ENCODE results near the gene EFNA1. TPM values are rescaled to one million over a fixed set of nuclear protein-coding genes. Genes with fewer than 3 reads are reported as not detected.
A peak's percentile ranks its signal among the peaks of the same experiment; 100 is the strongest.

Gene EFNA1, protein sequence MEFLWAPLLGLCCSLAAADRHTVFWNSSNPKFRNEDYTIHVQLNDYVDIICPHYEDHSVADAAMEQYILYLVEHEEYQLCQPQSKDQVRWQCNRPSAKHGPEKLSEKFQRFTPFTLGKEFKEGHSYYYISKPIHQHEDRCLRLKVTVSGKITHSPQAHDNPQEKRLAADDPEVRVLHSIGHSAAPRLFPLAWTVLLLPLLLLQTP
- 178 TPM for total RNA-seq
- long read RNA-seq, transcript EFNA1-205 (4 exons, 719 nt): minor isoform, 5 of 291 reads
- long read RNA-seq, transcript EFNA1-201 (4 exons, 1,444 nt): minor isoform, 13 of 291 reads
- long read RNA-seq, transcript EFNA1-202 (5 exons, 1,926 nt): major isoform, 250 of 291 reads
- long read RNA-seq, partial matches to known transcripts: 5 of 291 reads
- long read RNA-seq, other reads (novel, unspliced or antisense): 17 of 291 reads

GRCh38 chr1:155127105-155127966 is at the start of gene EFNA1:
EFNA1 (plus strand) TSS chr1:155127876; CDS start chr1:155127978, 102 bp downstream.
- Histone ChIP-seq H3K4me1 (peaks cover 33% of the 10 kb centered on the region), H3K9me3 (no peaks in the 10 kb centered on the region), H3K27ac (peak within 1 kb of the TSS; percentile 87), H3K4me3 (peak within 1 kb of the TSS; percentile 64), H3K36me3 (peaks cover 11% of the 10 kb centered on the region), H3K27me3 (peaks cover 10% of the 10 kb centered on the region)
- DNase-seq (peak; percentile 91), ATAC-seq (peak; percentile 66)
- intact Hi-C loops (cut with DNase I): loop anchor here (5.0 kb wide), 1 partner anchor 35 kb away; no protein-coding TSS in a partner anchor
- TF ChIP-seq, protein P1, sequence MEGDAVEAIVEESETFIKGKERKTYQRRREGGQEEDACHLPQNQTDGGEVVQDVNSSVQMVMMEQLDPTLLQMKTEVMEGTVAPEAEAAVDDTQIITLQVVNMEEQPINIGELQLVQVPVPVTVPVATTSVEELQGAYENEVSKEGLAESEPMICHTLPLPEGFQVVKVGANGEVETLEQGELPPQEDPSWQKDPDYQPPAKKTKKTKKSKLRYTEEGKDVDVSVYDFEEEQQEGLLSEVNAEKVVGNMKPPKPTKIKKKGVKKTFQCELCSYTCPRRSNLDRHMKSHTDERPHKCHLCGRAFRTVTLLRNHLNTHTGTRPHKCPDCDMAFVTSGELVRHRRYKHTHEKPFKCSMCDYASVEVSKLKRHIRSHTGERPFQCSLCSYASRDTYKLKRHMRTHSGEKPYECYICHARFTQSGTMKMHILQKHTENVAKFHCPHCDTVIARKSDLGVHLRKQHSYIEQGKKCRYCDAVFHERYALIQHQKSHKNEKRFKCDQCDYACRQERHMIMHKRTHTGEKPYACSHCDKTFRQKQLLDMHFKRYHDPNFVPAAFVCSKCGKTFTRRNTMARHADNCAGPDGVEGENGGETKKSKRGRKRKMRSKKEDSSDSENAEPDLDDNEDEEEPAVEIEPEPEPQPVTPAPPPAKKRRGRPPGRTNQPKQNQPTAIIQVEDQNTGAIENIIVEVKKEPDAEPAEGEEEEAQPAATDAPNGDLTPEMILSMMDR (IDR thresholded peaks at IDR 0.05): no peak

DNA sequence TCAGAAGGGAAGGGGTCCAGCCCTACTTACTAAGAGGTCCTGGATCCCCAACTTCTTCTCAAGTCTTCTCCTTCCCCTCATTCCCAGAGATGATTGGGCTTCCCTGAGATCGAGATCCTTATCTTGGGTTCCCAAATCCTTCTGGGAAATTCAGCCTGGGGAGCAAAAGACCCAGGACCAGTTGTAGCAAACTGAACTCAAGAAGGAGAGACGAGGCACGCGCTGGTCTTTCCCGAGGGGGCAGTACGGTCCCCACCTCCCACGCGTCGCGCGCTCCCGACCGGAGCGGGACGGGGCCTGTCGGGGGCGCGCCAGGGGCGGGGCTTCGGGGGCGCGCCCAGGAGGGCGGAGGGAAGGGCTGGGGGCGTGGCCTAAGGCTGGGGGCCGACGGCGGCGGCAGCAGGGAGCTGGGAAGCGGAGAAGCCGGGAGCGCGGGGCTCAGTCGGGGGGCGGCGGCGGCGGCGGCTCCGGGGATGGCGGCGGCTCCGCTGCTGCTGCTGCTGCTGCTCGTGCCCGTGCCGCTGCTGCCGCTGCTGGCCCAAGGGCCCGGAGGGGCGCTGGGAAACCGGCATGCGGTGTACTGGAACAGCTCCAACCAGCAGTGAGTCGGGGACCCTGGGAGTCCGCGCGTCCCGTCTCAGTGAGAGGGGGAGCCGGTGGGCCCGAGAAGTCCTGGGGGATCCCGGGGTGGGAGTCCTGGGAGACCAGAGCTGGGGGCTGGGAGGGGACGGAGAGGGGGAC is 49.0 kb upstream of the EFNA1 start, which contains the start of gene EFNA3:
Gene EFNA3 (plus strand): TSS at position 369 of the 741 bp plus-strand sequence. CDS start 105 bp downstream, at position 474.
- Histone ChIP-seq H3K9me3 (no peaks in the 10 kb centered on the region), H3K27me3 (peaks cover 47% of the 10 kb centered on the region), H3K4me1 (peaks cover 41% of the 10 kb centered on the region), H3K4me3 (peak within 1 kb of the TSS; percentile 43), H3K27ac (no peak within 1 kb of the TSS), H3K36me3 (no peaks in the 10 kb centered on the region)
- DNase-seq (peak; percentile 87), ATAC-seq (peak; percentile 87)
- intact Hi-C loops (cut with DNase I): no loop called here
- TF ChIP-seq, protein P1 (IDR thresholded peaks at IDR 0.05): no peak

DNA sequence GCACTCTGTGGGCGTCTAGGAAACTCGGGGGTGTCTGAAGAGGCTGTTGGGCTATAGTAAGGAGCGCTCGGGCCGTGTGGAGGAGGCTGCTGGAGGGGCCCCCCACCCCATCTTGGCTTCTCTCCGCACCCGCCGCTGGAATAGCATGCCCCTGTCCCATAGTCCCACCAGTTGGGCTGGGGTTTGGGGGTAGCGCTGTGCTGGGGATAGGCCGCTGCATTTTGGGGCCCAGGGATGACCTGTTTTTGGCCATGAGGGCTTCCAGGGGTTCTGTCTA is 48.5 kb upstream of the EFNA1 start:
- H3K27ac ChIP-seq: no peak overlapping the region
- intact Hi-C loops (cut with DNase I): no loop called here
- ATAC-seq (no peak), DNase-seq (no peak)
- TF ChIP-seq, protein P1 (IDR thresholded peaks at IDR 0.05): no peak
- H3K4me3 ChIP-seq: peak overlapping the region; percentile 43
- peaks cover 52% of the 10 kb centered on the region for H3K27me3 ChIP-seq
- no peaks in the 10 kb centered on the region for H3K36me3 ChIP-seq
- H3K4me1 ChIP-seq: peaks cover 44% of the 10 kb centered on the region
- H3K9me3 ChIP-seq: no peaks in the 10 kb centered on the region

GRCh38 chr1:155079487-155080311 is 48.0 kb upstream of the EFNA1 start:
- H3K9me3 ChIP-seq: no peaks in the 10 kb centered on the region
- peaks cover 55% of the 10 kb centered on the region for H3K27me3 ChIP-seq
- TF ChIP-seq, protein P1 (IDR thresholded peaks at IDR 0.05): no peak
- H3K27ac ChIP-seq: no peak overlapping the region
- peaks cover 48% of the 10 kb centered on the region for H3K4me1 ChIP-seq
- intact Hi-C loops (cut with DNase I): no loop called here
- DNase-seq (no peak), ATAC-seq (no peak)
- no peaks in the 10 kb centered on the region for H3K36me3 ChIP-seq
- no peak overlapping the region for H3K4me3 ChIP-seq

All from upper lobe of right lung (tissue), 1 donor.